Thyroid gland (tissue), 4 donors: ENCODE results near the gene DCANP1.

ENCODE experiments used
- CTCF ChIP-seq, 6 experiments: fragments of 200-600 bp in 3 of 6; fragments of 450-650 bp in 3 of 6; sonication (generic) in 3 of 6; IDR thresholded peaks; one replicate each; pipeline ENCODE4 v1.5.1; 2016 to 2019; ENCODE audit warnings: antibody characterized with exemption in 6 of 6, mild to moderate bottlenecking in 2 of 6, inconsistent platforms in 1 of 6, moderate library complexity in 1 of 6
- POLR2A ChIP-seq, 2 donors: fragments of 450-650 bp; IDR thresholded peaks; one replicate each; pipeline ENCODE4 v1.6.1; 2017; ENCODE audit warnings: antibody characterized with exemption in 2 of 2, mild to moderate bottlenecking in 2 of 2, moderate library complexity in 1 of 2

GRCh38 chr5:135468541-135468940 is 21.4 kb upstream of the DCANP1 start:
- TF ChIP-seq CTCF (IDR thresholded peaks at IDR 0.05) = no peak
- no peak for TF ChIP-seq POLR2A (IDR thresholded peaks at IDR 0.05)
